ENCODE results near the gene R3HCC1L. TPM values are rescaled to one million over a fixed set of nuclear protein-coding genes. Genes with fewer than 3 reads are reported as not detected.

Gene R3HCC1L
- polyA plus RNA-seq, 1 donor from 2014 or later = 12.8 TPM

DNA sequence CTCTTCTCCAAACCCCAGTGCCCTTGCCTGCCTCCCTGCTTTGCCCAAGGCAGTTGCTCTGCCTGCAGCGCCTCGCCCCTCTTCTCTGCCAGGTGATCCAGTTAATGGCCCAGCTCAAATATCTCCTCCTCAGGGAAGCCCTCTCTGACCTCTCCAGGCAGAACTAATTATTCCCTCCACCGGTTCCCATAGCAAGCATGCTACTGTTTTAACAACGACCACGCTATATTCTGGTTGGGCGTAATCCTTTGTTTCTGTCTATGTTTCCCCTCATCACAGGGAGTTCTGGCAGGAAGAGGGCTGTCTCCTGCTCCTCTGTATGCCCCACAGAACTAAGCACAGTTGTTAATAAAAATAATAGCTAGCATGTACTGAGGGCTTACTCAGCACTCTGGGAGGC, 36.8 kb upstream of the R3HCC1L start:
- no peaks in the 10 kb centered on the region for H3K9me3 ChIP-seq (ENCODE audit: low read length)
- no peaks in the 10 kb centered on the region for H3F3A ChIP-seq (ENCODE audit: insufficient read depth, low read length, poor library complexity, severe bottlenecking)
- no peaks in the 10 kb centered on the region for H3K9me2 ChIP-seq (ENCODE audit: insufficient read depth, low read length)
- H3K27me3 ChIP-seq (ENCODE audit: insufficient read depth, low read depth, low read length) = no peaks in the 10 kb centered on the region
- H3K79me2 ChIP-seq (replicated peaks; ENCODE audit: insufficient read depth, low read length) = no peaks in the 10 kb centered on the region
- H3K27ac ChIP-seq (ENCODE audit: low read length) = no peak overlapping the region
- no peak overlapping the region for H3K4me3 ChIP-seq (ENCODE audit: low read length)
- H4K20me1 ChIP-seq (ENCODE audit: insufficient read depth) = no peaks in the 10 kb centered on the region
- TF ChIP-seq, protein P1, sequence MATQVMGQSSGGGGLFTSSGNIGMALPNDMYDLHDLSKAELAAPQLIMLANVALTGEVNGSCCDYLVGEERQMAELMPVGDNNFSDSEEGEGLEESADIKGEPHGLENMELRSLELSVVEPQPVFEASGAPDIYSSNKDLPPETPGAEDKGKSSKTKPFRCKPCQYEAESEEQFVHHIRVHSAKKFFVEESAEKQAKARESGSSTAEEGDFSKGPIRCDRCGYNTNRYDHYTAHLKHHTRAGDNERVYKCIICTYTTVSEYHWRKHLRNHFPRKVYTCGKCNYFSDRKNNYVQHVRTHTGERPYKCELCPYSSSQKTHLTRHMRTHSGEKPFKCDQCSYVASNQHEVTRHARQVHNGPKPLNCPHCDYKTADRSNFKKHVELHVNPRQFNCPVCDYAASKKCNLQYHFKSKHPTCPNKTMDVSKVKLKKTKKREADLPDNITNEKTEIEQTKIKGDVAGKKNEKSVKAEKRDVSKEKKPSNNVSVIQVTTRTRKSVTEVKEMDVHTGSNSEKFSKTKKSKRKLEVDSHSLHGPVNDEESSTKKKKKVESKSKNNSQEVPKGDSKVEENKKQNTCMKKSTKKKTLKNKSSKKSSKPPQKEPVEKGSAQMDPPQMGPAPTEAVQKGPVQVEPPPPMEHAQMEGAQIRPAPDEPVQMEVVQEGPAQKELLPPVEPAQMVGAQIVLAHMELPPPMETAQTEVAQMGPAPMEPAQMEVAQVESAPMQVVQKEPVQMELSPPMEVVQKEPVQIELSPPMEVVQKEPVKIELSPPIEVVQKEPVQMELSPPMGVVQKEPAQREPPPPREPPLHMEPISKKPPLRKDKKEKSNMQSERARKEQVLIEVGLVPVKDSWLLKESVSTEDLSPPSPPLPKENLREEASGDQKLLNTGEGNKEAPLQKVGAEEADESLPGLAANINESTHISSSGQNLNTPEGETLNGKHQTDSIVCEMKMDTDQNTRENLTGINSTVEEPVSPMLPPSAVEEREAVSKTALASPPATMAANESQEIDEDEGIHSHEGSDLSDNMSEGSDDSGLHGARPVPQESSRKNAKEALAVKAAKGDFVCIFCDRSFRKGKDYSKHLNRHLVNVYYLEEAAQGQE (IDR thresholded peaks at IDR 0.05; ENCODE audit: borderline replicate concordance) = no peak
- TF ChIP-seq EP300 (conservative IDR thresholded peaks at IDR 0.05; ENCODE audit: poor library complexity, severe bottlenecking) (no peak), RAD21 (conservative IDR thresholded peaks at IDR 0.05) (no peak), POLR2AphosphoS5 (IDR thresholded peaks at IDR 0.05) (no peak), TAF1 (IDR thresholded peaks at IDR 0.05; ENCODE audit: low read depth) (no peak), MXI1 (conservative IDR thresholded peaks at IDR 0.05; ENCODE audit: poor library complexity, severe bottlenecking) (no peak), EZH2 (IDR thresholded peaks at IDR 0.05; ENCODE audit: borderline replicate concordance, insufficient read depth, low read length, poor library complexity, severe bottlenecking) (no peak), SMC3 (conservative IDR thresholded peaks at IDR 0.05; ENCODE audit: poor library complexity) (no peak)
- TF ChIP-seq, protein P2, sequence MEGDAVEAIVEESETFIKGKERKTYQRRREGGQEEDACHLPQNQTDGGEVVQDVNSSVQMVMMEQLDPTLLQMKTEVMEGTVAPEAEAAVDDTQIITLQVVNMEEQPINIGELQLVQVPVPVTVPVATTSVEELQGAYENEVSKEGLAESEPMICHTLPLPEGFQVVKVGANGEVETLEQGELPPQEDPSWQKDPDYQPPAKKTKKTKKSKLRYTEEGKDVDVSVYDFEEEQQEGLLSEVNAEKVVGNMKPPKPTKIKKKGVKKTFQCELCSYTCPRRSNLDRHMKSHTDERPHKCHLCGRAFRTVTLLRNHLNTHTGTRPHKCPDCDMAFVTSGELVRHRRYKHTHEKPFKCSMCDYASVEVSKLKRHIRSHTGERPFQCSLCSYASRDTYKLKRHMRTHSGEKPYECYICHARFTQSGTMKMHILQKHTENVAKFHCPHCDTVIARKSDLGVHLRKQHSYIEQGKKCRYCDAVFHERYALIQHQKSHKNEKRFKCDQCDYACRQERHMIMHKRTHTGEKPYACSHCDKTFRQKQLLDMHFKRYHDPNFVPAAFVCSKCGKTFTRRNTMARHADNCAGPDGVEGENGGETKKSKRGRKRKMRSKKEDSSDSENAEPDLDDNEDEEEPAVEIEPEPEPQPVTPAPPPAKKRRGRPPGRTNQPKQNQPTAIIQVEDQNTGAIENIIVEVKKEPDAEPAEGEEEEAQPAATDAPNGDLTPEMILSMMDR (IDR thresholded peaks at IDR 0.05; ENCODE audit: poor library complexity, severe bottlenecking) = no peak
- no peaks in the 10 kb centered on the region for H3K36me3 ChIP-seq (ENCODE audit: insufficient read depth, low read length)
- H3K9ac ChIP-seq (ENCODE audit: low read length) = no peak overlapping the region
- no peak overlapping the region for H2AFZ ChIP-seq (ENCODE audit: low read depth, low read length)
- H3K4me2 ChIP-seq (ENCODE audit: low read length) = no peak overlapping the region

DNA sequence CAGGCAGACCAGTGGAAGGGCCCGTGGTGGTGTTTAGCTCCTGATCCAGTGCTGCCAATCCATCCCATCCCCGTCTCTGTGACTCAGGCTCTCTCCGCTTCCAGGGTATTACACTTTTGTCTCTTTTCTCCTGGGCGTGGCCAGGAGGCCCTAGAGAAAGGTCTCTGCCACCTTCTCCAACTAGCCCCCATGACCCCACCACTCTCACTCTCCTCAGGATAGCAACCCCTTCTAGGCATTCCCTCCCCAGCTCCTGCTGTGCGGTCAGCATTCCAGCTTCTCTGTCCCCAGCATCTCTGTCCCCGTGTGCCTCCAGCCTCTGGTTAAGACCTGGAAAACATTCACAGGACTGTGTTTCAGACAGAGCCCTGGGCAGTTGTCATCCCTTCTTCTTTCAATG, 36.2 kb upstream of the R3HCC1L start:
- no peak for TF ChIP-seq TAF1 (IDR thresholded peaks at IDR 0.05; ENCODE audit: low read depth)
- TF ChIP-seq, protein P1 (IDR thresholded peaks at IDR 0.05; ENCODE audit: borderline replicate concordance) = no peak

More for the DNA sequence above, 36.2 kb upstream of the R3HCC1L start:
- Histone ChIP-seq H3F3A (ENCODE audit: insufficient read depth, low read length, poor library complexity, severe bottlenecking) (no peaks in the 10 kb centered on the region), H3K36me3 (ENCODE audit: insufficient read depth, low read length) (no peaks in the 10 kb centered on the region), H3K27ac (ENCODE audit: low read length) (no peak overlapping the region), H3K9ac (ENCODE audit: low read length) (no peak overlapping the region), H2AFZ (ENCODE audit: low read depth, low read length) (no peak overlapping the region), H3K4me2 (ENCODE audit: low read length) (no peak overlapping the region), H3K9me2 (ENCODE audit: insufficient read depth, low read length) (no peaks in the 10 kb centered on the region), H3K9me3 (ENCODE audit: low read length) (no peaks in the 10 kb centered on the region), H3K4me3 (ENCODE audit: low read length) (no peak overlapping the region), H3K79me2 (replicated peaks; ENCODE audit: insufficient read depth, low read length) (no peaks in the 10 kb centered on the region), H3K27me3 (ENCODE audit: insufficient read depth, low read depth, low read length) (no peaks in the 10 kb centered on the region), H4K20me1 (ENCODE audit: insufficient read depth) (no peaks in the 10 kb centered on the region)

All from neural cell (in vitro differentiated cells).